ENCODE measurements around the gene ABCC6.
"Not testable (repeated sequence)": the region's sequence is repeated elsewhere in the genome, so short reads cannot be mapped to it uniquely, and the experiment has no call there.

The ABCC6 gene

DNA sequence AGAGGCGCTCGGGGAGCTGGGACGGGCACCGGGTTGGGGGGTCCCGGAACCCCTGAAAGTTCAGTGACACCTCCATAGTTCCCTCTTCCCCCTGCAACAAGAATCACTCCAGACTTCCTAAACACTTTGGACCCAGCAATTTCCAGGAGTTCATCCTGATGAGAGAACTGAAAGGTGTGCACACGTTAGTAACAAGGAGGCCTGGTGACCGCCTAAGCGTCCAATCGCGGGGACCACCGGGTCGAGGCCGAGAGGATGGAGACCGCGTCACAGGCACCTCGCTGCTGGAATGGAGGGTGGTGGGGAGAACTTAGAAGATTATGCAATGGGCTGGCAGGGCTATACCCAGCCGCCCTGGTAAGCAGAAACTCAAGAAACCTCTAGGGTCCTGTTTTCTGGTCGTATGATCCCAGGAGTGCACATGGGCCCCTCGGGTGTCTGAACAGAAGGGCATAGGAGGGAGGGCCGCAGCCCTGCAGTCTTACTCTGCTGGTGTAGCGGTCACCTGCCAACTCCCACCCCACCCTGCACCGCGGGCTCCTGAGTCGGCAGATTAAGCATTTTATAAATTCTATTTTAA is 458 bp upstream of the ABCC6 start:
- DNase-seq (ENCODE audit: low read depth in 2 of 2): not testable (repeated sequence)

DNA sequence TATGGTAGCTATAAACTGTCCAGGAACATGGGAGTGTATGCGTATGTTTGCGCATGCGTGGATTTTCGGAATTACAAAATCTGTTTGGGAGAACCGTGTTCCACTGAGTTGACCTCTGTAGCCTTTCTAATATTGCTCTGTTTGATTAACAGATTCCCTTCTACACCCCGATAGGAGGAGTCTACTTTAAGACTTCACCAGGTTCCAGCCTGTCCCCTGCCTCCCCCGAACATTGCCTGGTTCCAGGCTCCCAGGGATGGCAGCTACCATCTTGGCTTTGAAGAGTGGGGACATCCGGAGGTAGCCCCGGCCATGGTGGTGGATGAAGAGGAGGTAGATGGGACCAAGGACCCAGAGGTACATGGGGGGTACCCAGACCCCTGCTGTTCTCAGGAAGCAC is 1.9 kb downstream of the ABCC6 start:
- not testable (repeated sequence) for DNase-seq (ENCODE audit: low read depth in 2 of 2)

DNA sequence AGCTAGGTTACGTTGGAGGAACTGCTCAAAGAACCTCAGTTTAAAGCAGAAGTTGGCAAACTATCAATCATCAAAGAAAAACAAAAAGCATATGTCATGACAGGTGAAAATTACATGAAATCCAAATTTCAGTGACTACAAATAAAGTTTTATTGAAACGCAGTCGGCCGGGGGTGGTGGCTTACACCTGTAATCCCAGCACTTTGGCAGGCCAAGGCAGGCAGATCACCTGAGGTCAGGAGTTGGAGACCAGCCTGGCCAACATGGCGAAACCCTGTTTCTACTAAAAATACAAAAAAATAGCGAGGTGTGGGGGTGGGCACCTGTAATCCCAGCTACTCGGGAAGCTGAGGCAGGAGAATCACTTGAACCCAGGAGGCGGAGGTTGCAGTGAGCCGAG is 2.8 kb downstream of the ABCC6 start:
- DNase-seq (ENCODE audit: low read depth in 2 of 2): not testable (repeated sequence)

DNA sequence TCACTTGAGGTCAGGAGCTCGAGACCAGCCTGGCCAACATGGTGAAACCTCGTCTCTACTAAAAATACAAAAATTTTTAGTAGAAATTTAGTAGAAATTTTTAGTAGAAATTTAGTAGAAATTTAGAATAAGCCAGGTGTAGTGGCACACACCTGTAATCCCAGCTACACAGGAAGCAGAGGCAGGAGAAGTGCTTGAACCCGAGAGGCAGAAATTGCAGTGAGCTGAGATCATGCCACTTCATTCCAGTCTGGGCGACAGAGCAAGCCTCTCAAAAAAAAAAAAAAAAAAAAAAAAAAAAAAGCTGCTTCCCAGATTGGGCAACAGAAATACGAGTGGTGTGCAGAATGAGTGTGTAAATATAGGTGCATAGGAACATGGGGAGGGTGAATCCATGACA is 4.5 kb downstream of the ABCC6 start:
- DNase-seq (ENCODE audit: low read depth in 2 of 2): not testable (repeated sequence)

DNA sequence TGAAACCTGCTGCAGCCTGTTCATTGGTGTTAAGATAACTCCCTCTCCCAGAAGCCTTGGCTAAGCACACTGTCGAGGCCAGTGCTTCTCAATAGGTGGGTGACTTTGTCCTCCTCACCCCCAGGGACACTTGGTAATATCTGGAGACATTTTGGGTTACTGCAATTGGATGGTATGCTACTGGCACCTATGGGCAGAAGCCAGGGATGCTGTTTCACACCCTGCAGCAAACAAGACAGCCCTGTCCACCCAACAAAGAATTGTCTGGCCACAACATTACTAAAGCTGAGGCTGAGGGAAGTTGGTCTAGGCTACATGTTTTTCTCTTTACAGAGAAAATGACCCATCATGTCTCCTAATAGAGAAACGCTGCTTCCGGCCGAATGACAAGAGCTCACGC is 4.9 kb downstream of the ABCC6 start:
- not testable (repeated sequence) for DNase-seq (ENCODE audit: low read depth in 2 of 2)

DNA sequence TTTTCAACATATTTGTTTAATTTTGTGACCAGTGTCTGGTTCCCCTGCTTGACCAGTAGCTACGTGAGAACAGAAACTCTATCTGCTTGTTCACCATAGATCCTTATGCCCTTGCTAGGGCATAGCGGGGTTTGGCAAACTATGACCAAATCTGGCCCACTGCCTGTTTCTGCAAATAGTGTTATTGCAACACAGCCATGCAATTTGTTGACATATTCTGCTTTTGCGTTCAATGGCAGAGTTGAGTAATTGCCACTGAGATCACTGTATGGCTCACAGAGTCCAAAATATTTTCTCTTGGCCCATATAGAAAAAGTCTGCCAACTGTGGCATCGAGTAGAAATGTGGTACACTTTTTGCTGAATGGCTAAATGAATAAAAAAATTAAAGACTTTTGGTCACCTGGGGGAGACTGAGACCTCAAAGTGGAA is 9.4 kb downstream of the ABCC6 start:
- DNase-seq (ENCODE audit: low read depth in 2 of 2): not testable (repeated sequence)

DNA sequence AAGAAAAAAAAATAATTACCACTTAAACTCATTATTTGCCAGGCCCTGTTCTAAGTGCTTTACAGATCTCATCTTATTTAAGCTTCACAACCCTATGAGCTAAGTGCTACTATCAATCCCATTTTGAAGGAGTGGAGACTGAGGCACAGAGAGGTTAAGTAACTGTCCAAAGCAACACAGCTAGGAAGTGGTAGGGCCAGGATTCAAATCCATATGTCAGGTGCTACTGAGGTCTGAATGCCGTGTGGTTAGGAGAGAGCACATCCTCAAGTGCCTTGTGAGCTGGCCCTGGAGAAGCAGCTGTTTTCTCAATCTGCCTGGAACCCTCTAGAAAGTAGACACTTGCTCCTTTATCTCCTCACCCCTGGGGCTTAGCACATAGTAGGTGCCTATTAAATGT is 11.9 kb downstream of the ABCC6 start:
- DNase-seq (ENCODE audit: low read depth in 2 of 2): not testable (repeated sequence)

DNA sequence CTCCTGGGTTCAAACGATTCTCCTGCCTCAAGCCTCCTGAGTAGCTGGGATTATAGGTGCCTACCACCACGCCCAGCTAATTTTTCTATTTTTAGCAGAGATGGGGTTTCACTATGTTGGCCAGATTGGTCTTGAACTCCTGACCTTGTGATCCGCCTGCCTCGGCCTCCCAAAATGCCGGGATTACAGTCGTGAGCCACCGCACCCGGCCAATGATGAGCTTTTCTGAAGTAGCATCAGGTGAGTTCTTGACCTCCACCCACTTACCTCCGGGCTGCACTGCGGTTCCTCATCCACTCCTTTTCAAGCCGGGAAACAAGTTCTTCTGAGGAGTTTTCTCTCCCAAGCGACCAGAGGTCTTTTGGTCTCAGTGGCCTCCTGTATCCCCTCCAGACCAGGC is 14.8 kb downstream of the ABCC6 start:
- not testable (repeated sequence) for DNase-seq (ENCODE audit: low read depth in 2 of 2)

DNA sequence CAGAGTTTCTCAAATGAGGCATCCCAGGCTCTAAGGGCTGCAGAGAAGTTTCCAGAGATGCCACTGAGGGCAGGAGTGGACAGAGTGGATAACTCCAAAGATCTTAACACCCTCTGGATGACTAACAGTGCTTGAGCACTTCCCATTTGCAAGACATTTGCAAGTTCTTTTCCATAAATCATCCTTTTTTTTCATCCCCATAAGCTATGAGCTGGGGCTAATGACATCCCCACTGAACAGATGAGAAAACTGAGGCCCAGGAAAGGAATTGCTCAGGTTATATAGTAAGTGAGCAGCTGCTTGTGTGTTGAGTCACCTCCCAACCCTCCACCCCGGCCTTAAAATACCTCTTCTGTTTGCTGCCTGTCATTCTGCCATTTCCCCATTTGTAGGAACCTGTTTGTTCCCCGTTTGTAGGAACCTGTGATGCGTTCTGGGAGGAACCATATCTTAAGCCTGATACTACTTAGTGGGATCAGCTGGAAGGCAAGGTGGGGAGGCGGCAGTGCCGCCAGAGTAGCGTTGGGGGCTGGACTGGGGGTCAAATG is 15.4 kb downstream of the ABCC6 start:
- not testable (repeated sequence) for DNase-seq (ENCODE audit: low read depth in 2 of 2)

DNA sequence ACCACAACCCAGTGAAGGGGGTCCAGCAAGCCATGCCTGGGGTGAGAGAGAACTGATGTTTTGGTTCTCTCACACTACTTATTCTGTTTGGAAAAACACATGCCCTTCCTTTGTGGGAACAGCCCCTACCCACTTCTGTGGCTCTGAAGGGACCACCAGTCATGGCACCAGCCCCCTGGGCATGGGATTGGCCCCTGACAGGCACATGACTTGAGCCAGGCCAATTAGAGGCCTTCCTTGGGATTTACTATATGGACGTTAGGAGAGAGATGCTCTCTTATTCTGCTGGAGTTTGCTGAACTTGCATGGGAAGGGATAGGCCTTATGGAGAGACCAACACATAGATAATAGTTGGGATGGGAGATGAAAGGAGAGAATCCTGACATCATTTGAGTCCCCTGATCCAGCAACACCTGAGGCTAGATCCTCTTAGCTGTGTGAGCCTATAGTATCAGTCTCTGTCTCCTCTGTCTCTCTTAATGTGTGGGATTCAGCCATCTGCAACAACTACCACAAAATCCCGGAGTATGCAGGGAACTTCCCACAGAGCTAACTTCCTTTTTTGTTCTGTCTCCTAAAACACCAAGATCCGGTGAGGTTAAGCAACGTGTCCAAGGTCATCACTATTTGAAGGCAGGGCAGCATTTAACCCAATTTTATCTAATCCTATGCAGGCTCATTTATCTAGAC is 16.1 kb downstream of the ABCC6 start:
- DNase-seq (ENCODE audit: low read depth in 2 of 2): not testable (repeated sequence)

DNA sequence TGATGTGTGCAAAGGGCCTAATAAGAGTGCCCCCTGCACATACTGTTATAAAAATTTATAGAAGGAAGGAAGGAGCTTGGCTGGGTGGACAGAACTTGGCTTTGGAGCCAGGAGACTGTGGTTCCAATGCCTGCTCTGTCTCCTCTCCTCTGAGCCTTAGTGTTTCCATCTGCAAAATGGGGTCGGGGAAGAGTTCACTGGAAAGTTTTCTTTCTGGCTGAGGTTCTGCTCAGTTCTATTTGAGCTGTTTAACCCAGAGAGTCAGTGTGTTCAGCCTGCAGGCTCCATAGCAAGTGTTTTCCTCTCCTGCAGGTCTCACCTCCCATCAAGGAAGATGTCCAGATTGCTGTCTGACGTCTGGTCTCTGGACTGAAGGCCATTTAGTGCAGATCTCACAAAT is 17.4 kb downstream of the ABCC6 start:
- not testable (repeated sequence) for DNase-seq (ENCODE audit: low read depth in 2 of 2)

DNA sequence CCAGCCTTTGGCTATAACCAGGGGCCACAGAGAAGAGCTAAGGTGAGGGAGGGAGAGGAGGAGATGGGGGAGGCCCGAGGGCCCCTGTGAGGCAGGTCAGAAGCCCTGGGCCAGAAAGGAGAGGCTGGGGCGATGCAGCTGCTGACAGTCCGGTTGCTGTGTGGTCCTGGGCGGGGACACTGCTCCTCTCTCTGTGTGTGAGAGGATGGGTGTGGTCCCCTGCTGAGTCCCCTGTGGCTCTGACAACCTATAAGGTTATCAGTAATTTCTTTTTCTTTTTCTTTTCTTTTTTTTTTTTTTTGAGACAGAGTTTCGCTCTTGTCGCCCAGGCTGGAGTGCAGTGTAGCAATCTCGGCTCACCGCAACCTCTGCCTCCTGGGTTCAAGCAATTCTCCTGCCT is 18.7 kb downstream of the ABCC6 start:
- DNase-seq (ENCODE audit: low read depth in 2 of 2): not testable (repeated sequence)

DNA sequence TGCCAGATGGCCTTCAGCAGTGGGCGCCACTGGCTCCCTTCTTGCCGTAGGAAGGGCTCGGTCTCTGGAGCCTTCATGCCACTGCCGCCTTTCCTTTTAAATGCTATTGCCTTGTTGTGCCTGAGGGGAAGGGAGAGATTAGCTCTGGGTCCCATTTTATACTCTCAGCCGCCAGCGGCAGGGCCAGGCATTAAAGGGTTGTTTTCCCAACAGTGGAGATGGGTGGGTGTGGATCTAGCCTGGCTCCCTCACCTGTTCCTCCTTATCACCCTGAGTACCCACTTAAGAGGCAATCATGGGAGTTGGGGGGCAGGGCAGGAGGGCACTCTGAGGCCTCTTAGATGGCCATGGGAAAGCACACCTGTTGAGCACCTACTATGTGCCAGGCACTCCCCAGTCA is 19.8 kb downstream of the ABCC6 start:
- DNase-seq (ENCODE audit: low read depth in 2 of 2): not testable (repeated sequence)

DNA sequence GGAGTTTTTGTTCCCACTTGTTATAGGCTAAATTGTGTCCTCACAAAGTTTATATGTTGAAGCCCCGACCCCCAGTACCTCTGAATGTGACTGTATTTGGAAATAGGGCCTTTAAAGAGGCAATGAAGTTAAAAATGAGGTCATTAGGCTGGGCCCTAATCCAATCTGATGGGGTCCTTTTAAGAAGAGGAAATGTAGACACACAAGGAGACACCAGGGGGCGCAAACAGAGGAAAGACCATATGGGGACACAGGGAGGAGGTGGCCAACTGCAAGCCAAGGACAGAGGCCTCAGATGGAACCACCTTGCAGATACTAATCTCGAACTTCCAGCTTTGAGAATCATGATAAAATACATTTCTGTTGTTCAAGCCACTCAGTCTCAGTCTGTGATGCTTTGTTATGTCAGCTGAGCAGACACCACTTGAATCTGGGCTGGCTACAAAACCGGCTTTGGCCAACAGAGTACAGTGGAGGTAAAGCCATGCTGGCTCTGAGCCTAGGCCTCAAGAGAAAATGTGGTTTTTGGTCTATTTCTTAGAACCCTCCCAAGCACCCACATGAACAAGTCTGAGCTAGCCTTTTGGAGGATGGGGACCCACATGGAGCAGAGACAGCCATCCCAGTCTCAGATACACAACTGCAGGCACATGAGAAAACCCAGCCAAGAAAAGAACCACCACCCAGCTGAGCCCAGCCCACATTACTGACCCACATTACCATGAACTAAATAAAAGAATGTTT is 20.7 kb downstream of the ABCC6 start:
- DNase-seq (ENCODE audit: low read depth in 2 of 2): not testable (repeated sequence)

DNA sequence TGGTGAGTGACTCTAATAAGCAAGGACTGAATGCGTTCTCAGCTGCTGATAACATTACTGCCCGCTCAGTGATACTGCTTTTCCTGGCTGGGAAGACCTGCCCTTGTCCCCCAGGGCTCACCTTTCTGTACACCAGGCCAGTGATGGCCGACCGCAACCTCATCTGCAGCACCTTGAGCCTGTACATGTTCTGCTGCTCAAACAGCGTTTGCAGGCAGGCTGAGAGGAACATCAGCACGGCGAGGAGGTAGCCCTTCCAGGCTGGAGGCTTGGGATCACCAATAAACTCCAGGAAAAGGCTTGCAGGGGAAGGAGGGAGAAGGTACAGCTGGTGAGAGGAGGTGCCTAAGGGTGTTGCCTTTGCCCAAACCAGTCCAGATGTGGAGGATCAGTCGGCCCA is 21.4 kb downstream of the ABCC6 start:
- not testable (repeated sequence) for DNase-seq (ENCODE audit: low read depth in 2 of 2)

DNA sequence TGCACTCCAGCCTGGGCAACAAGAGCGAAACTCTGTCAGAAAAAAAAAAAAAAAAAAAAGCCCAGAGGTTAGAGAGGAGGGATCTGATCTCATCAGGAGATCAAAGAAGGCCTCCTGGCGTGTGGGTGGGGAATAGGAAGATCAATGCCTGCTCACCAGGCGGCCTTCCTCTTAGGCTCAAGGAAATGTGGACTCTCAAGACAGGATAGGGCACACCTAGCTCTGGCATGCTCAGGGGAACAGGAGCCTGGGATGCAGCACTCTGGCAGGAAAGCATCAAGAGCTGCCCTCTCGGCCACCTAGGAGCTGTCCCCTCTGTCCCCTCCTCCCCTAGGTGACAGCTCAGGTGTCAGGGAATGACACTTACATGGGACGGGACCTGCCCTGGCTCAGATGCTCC is 22.9 kb downstream of the ABCC6 start:
- not testable (repeated sequence) for DNase-seq (ENCODE audit: low read depth in 2 of 2)

DNA sequence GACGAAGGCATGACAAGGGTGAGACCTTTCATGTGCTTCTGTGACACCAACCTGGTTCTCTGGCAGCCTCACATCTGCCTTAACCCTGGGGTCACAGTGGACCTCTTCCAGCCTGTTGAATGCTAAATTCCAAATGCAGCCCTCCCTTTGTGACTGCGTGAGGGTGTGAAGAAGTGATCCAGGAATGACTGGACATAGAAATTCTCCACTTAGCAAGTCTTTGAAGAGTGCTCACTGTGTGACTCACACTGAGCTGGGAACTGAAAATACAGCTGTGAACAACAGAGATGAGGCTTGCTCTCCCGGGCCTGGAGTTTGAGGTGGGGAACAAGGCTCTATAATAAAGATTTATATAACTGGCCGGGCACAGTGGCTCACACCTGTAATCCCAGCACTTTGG is 23.9 kb downstream of the ABCC6 start:
- DNase-seq (ENCODE audit: low read depth in 2 of 2): not testable (repeated sequence)

DNA sequence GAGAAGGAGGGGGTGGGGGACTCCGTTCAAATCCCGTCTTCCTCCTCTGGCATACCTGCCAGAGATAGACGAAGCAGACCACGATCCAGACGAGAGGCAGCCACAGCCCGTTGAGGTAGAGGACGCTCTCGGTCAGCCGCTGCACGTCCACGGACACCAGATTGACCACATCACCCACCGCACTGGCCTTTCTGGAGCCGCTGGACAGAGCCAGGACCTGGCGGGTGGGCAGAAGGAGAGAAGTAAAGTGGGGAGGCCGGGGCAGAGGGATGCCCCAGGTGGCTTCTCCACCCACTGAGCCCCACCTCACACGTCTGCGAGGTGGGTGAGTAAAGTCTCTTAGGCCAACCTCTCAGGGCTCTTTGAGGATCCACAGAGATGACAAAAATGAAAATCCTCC is 25.3 kb downstream of the ABCC6 start:
- no peak for DNase-seq (ENCODE audit: low read depth in 2 of 2)

DNA sequence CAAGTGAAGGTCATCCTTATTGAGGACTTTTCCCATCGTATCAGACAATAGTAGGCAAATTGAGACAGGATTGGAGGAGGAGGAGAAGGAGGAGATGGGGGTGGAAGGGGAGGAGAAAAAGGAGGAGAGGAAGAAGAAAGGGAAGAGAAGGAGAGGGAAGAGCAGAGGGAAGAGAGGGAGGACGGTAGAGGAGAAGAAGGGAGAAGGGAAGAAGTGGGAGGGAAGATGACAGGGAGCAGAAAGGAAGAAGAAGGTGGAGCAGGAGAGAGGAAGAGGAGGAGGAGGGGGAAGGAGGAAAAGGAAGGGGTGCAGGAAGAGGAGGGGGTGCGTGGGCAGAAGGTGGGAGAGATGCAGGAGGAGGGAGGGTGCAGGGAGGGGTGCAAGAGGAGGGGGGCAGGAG is 26.0 kb downstream of the ABCC6 start:
- no peak for DNase-seq (ENCODE audit: low read depth in 2 of 2)

DNA sequence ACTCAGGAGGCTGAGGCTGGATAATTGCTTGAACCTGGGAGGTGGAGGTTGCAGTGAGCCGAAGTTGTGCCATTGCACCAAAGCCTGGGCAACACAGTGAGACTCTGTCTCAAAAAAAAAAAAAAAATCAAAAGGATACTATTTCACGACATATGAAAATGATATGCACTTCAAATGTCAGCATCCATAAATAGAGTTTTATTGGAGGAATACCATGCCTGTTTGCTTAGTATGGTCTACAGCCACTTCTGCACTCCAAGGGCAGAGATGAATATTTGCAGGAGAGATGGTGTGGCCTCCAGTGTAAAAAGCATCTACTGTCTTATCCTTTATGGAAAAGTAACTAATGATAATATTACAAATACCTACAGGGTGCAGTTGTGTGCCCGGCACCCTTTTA is 27.2 kb downstream of the ABCC6 start:
- DNase-seq (ENCODE audit: low read depth in 2 of 2): no peak

DNA sequence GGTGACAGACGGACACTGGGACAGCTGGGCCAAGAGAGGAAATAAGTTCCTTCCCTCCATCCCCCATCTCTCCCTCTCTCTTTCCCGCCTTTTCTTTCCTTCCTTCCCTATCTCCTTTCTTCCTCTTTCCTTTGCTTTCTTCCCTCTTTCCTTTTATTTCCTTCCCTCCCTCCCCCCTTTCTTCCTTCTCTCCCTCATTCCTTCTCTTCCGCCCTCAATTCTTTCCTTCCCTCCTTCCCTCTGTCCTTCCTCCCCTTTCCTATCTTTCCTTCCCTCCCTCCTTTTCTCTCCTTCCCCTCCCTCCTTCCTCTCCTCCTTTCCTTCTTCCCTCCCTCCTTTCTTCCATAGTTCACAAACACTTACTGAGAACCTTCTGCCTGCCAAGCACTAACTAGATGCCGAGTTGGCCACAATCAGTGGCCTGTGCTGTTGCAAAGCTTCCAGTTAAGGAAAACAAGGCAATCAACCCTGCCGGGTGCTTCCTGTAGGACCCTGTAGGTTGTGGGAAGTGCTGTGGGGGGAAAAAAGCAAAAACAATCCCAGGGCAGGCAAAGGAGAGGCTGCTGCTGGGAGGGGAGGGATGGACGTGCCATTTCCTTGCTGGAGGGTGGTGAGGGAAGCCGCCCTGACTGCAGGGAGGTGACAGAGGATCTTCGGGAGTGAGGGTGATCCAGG is 31.7 kb downstream of the ABCC6 start:
- no peak for DNase-seq (ENCODE audit: low read depth in 2 of 2)

DNA sequence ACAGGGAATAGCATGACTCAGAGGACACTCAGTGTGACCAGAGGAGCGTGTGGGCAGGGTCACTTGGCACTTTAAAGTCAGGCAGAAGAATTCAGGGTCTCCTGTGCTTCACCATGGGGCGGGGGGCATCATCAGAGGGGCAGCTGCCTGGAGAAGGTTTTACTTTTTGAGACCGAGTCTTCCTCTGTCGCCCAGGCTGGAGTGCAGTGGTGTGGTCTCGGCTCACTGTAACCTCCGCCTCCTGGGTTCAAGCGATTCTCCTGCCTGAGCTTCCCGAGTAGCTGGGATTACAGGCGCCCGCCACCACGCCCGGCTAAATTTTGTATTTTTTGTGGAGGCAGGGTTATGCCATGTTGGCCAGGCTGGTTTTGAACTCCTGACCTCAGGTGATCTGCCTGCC is 32.3 kb downstream of the ABCC6 start:
- DNase-seq (ENCODE audit: low read depth in 2 of 2): not testable (repeated sequence)

Measured in stimulated activated CD4-positive, alpha-beta T cell treated with anti-CD3 and anti-CD28 coated beads, Interleukin-1b, Interleukin-23, amount 100 ng/mL, for 1 hour (primary cell).